GM18907 (cell line): ENCODE results near the gene NEK11.
A peak's percentile ranks its signal among the peaks of the same experiment; 100 is the strongest.

ENCODE experiments used
- ATAC-seq: cut with Tn5 transposase; IDR thresholded peaks from one replicate; pipeline ENCODE4 v1.9.1; 2021; ENCODE audit warnings: mild to moderate bottlenecking, moderate library complexity; ENCODE audit not compliant: unreplicated experiment

The NEK11 gene

DNA sequence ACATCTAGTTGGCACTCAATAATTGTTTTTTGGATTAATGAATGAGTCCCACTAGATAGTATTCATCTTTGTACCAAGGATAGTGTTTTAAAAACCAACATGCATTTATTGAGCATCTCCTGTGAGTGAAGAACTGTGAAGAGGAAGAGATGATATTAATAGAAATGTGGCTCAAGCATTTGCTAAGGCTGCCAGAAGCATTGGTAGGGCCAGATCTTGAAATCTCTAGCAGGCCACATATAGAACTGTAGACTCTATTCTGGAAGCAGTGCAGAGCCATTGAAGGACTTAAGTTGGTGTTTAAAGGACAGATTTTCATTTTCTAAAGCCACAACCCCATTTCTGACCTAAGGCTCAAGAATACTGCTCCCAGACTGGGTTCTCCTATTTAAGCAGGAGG lies 99.0 kb downstream of the NEK11 start:
- no peak for ATAC-seq

- no peak for ATAC-seq
Measured at GRCh38 chr3:131140891-131141290, 114.2 kb downstream of the NEK11 start.

DNA sequence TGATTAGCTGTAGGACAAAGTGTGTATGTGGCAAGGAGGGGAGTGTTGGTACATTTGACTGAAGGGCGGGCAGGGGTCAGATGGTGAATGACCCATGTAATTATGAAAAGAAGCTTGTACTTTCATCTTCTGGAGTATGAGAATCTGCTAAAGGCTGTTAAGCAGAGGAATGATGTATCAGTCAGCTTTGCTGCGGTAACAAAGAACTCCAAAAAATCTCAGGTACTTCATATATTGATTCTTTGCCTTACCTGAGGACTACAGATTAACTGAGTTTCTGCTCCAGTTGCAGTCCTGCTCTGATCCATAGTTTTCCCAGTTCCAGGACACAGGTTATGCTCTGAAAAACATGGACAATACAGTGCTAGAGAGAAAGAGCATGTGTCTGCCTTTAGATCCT lies 115.1 kb downstream of the NEK11 start:
- no peak for ATAC-seq

GRCh38 chr3:131142580-131142979 lies 115.9 kb downstream of the NEK11 start:
- no peak for ATAC-seq

- no peak for ATAC-seq
Measured at GRCh38 chr3:131143802-131144201, 117.1 kb downstream of the NEK11 start.

DNA sequence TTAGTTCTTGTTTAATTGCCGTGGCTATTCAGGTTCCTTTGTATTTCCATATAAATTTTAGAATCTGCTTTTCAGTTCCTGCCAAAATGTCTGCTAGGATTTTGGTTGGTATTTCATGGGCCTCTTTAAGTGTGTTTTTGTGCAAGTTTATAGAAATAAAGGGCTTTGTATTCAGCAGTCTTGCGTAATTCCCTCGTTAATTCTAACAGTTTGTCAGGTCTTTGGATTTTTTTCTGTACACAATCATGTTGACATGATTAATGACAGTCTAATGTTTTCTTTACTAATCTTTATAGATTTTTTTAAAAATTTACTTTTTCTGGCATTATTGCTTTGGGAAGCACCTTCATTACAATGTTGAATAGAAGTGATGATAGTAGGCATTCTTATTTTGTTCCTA lies 120.9 kb downstream of the NEK11 start:
- no peak for ATAC-seq

DNA sequence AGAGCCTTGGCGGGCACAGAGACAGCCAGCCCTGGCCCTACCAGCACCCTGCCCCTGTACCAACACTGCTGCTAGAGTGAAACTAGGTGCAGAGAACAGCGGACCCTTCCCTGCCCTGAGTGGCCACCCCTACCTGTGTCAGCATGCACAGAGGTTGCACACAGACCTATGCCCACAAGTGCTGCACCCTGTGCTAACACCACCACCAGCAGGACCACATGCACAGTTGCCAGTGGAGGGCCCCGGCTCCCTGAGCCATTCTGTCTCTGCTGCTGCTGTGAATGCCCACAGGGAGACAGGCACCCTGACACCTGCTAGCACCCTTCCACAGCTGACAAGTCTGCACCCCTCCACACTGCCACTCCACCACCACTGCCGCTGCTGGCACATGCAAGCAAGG lies 131.8 kb downstream of the NEK11 start:
- ATAC-seq: no peak

GRCh38 chr3:131162516-131162915 lies 135.8 kb downstream of the NEK11 start:
- no peak for ATAC-seq

DNA sequence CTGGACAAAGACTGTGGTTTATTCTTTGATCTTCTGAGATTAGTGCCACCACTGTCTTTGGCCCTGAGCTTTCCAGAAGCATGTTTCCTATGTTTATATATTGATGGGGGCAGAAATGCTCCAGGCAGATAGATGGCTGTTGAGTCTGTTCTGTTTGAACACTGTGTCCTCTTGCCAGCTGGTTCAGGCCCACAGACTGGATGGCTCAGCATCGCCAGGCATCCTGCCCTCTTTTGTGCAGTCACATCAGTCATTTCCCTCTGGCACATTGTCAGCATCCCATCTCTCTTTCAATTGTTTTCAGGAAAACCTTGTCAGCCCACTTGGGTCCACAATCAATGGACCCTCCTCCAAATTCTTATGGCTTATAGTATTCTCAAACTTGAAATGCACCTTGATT lies 141.2 kb downstream of the NEK11 start:
- ATAC-seq: no peak

- ATAC-seq: no peak
Measured at GRCh38 chr3:131169331-131169730, 142.7 kb downstream of the NEK11 start.

GRCh38 chr3:131172502-131173200 lies 146.0 kb downstream of the NEK11 start:
- no peak for ATAC-seq

DNA sequence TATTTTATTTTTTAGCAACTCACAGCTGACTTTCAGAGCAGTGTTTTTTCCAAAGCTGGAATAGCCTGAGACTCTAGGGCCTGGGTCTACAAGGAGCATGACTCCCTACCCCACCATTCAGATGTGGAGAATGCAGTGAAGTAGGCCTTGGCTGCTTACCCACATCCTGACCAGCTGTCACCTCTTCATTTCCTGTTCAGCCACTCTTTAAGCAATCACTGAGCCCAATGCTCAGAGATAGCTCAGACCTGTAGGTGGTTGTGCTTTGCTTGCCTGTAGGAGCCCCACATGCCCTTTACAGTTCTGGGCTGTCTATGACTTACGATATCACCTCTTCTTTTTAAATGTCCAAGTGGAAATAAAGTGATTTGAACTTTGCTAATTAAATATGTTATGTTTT lies 148.1 kb downstream of the NEK11 start:
- peak; percentile 99 for ATAC-seq

GRCh38 chr3:131178710-131179375 lies 152.2 kb downstream of the NEK11 start:
- ATAC-seq: no peak

DNA sequence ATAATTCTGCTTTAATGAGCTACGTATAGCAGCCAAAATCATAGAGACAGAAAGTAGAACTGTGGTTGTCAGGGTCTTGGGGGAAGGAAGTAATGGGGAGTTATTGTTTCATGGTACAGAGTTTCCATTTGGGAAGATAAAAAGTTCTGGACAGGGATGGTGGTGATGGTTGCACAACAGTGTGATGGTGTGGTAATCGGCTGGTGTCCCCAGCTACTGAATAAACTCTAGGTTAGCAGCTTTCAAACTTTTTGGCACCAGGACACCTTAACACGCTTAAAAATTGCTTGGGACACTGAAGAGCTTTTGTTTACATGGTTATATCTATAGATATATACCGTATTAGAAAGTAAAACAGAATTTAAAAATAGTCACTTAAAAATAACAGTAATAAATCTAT lies 166.0 kb downstream of the NEK11 start:
- ATAC-seq: no peak

DNA sequence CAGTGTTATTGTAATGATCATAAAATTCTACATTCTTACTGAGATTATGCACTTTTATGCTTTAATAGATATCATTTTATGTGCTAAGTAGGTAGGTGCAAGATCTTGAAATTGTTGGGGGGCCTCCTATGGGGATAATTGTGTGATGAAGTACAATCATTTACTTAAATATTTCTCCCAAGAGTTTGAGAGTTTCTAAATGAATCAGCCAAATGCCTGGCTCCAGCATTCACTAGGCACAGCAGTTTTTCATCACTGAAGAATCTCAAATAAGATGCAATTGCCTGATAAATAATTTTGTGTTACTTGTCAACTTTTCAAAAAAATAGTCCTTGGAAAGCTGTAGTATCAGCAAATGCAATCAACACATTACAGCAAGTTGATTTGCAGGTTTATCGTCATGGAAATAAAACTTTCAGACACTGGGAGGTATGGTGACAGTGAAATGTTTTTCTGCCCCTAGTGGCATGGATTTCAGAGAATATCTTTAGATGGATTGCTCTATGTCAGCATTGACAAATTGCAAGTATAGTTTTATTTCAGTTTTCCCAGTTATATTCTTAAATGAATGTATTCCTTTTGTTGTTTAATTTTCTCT lies 167.1 kb downstream of the NEK11 start:
- no peak for ATAC-seq

DNA sequence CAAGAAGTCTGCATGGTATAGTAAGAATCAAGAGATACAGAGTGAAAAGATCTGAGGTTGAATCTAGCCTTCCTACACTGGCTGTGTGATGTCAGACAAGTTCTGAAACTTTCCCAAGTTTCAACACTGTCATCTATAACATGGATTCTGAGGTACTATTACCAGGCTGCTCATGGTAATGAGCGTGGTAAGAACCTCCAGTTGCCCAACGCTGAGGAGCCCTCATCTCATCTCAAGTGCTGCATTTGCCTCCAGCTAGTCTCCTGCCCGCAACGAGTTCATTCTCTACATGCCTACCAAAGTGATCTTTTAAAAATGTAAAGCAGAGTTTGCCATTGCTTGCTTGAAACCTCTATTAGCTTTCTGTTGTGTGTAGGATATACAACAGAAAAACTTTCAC lies 168.1 kb downstream of the NEK11 start:
- no peak for ATAC-seq

- no peak for ATAC-seq
Measured at GRCh38 chr3:131200636-131201199, 174.0 kb downstream of the NEK11 start.

DNA sequence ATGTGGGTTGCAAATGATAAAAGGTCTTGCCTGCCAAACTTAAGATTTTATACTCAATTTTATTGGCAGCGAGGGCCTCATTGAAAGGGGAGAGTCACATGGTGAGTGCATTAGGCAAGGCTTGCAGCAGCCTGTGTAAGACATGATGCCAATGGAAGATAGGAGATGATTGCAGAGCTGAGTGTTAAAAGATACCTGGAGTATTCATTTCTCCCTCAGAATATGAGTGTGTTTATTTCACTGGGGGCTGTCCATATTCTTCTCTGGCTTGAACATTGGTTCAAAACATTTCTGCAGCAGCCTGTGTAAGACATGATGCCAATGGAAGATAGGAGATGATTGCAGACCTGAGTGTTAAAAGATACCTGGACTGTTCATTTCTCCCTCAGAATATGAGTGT lies 189.7 kb downstream of the NEK11 start:
- no peak for ATAC-seq

DNA sequence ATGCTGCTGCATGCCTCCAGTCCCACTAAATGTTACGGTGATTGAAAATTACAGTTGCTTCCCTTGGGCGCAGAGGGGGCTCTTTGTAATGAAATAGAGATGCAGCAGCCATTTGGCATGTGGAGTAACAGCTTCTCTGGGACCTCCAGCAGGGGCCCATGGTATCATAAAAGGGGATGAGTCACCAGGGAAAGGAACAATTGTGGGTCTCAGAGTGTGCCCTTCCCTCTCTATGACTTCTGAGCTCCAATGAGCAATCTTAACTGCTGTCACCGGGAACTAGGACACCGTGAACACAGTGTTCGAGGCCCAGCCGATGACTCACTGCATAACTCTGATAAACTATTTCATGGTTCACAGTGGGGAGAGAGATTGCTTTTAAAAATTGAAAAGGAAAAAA lies 190.1 kb downstream of the NEK11 start:
- no peak for ATAC-seq

DNA sequence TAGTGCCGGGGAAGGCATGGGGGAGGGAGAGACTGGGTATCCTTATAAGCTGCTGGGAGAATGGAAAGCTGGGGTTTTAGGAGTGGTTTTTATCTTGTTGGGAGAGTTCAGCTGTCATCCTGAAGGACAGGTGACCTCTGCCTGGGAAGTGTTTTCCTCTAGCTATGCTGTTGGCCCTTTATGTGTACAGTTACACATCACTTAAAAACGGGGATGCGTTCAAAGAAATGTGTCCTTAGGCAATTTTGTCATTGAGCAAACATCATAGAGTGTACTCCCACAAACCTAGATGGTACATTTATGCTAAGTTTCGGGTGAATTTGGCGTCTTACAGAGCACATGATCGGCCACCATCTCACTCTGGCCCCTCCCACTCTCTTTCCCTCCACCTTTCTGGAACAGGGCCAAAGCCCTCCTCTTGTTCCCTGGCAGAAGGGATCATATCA lies 190.6 kb downstream of the NEK11 start:
- no peak for ATAC-seq

DNA sequence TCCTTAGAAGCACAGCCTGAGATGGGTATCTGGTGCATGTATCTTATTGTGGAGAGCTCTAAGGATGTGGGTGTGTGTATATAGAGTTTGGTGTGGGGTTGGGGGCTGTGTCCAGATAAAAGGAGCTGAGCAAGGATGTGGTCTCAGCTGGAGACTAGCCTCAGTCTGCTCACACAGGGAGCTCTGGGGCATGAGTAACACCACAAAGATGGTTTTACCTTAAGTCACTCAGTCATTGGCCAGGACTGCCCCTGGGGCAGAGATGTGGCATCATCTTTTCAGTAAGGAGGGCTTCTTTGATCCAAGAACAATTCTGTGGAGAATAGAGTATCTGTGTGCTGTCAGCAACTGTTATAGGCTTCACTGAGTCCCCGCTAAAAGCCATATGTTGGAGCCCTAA lies 191.5 kb downstream of the NEK11 start:
- ATAC-seq: no peak

- no peak for ATAC-seq
Measured at GRCh38 chr3:131221731-131222130, 195.1 kb downstream of the NEK11 start.
